HepG2 (cell line): Measurements from ENCODE around the gene TUBB3. TPM values are rescaled to one million over a fixed set of nuclear protein-coding genes. Genes with fewer than 3 reads are reported as not detected.

Source experiments
- AKNA ChIP-seq: sonication (generic); formaldehyde crosslinking; IDR thresholded peaks from 2 replicates; pipeline ENCODE4 v1.4.0; 2020; ENCODE audit warnings: missing genetic modification reagents, borderline replicate concordance
- MEIS2 ChIP-seq: sonication (generic); formaldehyde crosslinking; IDR thresholded peaks from 2 replicates; pipeline ENCODE4 v1.9.0; 2021; ENCODE audit warnings: mild to moderate bottlenecking, missing genetic modification reagents
- MXD3 ChIP-seq: IDR thresholded peaks from 2 replicates; pipeline ENCODE4 v1.6.1; 2016; ENCODE audit warnings: mild to moderate bottlenecking, missing biosample characterization, missing genetic modification reagents
- NCOA2 ChIP-seq: sonication (generic); formaldehyde crosslinking; IDR thresholded peaks from 2 replicates; pipeline ENCODE4 v1.8.0; 2022; ENCODE audit warnings: inconsistent platforms
- NFE2 ChIP-seq: sonication (generic); formaldehyde crosslinking; IDR thresholded peaks from 2 replicates; pipeline ENCODE4 v1.4.0; 2020; ENCODE audit warnings: missing genetic modification reagents
- TFDP2 ChIP-seq: sonication (generic); formaldehyde crosslinking; IDR thresholded peaks from 2 replicates; pipeline ENCODE4 v1.4.0; 2020; ENCODE audit warnings: missing genetic modification reagents
- ZBTB33 ChIP-seq: sonication (generic); formaldehyde crosslinking; IDR thresholded peaks from 2 replicates; pipeline ENCODE4 v1.4.0; 2020; ENCODE audit warnings: missing genetic modification reagents
- ZNF234 ChIP-seq: sonication (generic); formaldehyde crosslinking; conservative IDR thresholded peaks from 2 replicates; pipeline ENCODE4 v1.5.1; 2020; ENCODE audit warnings: mild to moderate bottlenecking, missing genetic modification reagents
- ZNF746 ChIP-seq: sonication (generic); formaldehyde crosslinking; IDR thresholded peaks from 2 replicates; pipeline ENCODE4 v1.8.0; 2022; ENCODE audit warnings: mild to moderate bottlenecking, missing genetic modification reagents
- polyA plus RNA-seq, 8 experiments: library from polyadenylated mRNA; depleted of rRNA in 3 of 8; stranded (reverse) in 7 of 8; unstranded in 1 of 8; fragments of >200 nt; fragmentation: Illumina TruSeq in 4 of 8; extraction: Trizol in 4 of 8; gene quantifications; 2 replicates each; pipeline versions ENCODE4 v1.2.1 to v1.2.3, GENCODE V29; 2011 to 2016; ENCODE audit warnings: low read depth in 4 of 8, missing spikeins in 1 of 8, mixed read lengths in 1 of 8; ENCODE audit not compliant: insufficient read depth in 1 of 8
- total RNA-seq, 5 experiments: library from RNA; depleted of rRNA; stranded (reverse); fragments of >200 nt; fragmentation: Illumina TruSeq; extraction: Trizol; gene quantifications; 2 replicates each; pipeline ENCODE4 v1.2.3, GENCODE V29; 2016; ENCODE audit warnings: low read depth in 1 of 5

TUBB3 gene
- total and polyA plus RNA-seq, 2 of the 13 experiments (the other 11 are each of a cell fraction or from before 2014, with no cell fraction given): 110 to 185 TPM

- 0 out of 2 replicates have a peak, but pooled peaks have one; percentile 69 for TF ChIP-seq ZBTB33 (CRISPR knock-in tag)
- TF ChIP-seq MEIS2 (CRISPR knock-in tag): no peak
- TF ChIP-seq ZNF746: no peak
- peak; percentile 69; the same call in 1 of the 2 replicates for TF ChIP-seq MXD3 (CRISPR knock-in tag)
- TF ChIP-seq ZNF234: no peak
- TF ChIP-seq NCOA2 (CRISPR knock-in tag): no peak
- no peak for TF ChIP-seq AKNA (CRISPR knock-in tag)
- no peak for TF ChIP-seq TFDP2 (CRISPR knock-in tag)
- no peak for TF ChIP-seq NFE2 (CRISPR knock-in tag)
These were observed 49.0 kb upstream of the TUBB3 start (continued) for GRCh38 chr16:89873972-89874689.
